HG02885 (cell line): ENCODE data around the gene LILRB3.
"Not testable (repeated sequence)": the region's sequence is repeated elsewhere in the genome, so short reads cannot be mapped to it uniquely, and the experiment has no call there.

Source experiments
- ATAC-seq: cut with Tn5 transposase; IDR thresholded peaks from one replicate; pipeline ENCODE4 v1.9.1; 2021; ENCODE audit warnings: mild to moderate bottlenecking; ENCODE audit not compliant: unreplicated experiment, poor library complexity

Gene LILRB3

GRCh38 chr19:54222474-54223276 lies at the start of gene LILRB3:
Gene LILRB3 (minus strand): TSS chr19:54223007. CDS start chr19:54222976, 31 bp downstream.
- not testable (repeated sequence) for ATAC-seq

GRCh38 chr19:54272181-54272580 lies 49.4 kb upstream of the LILRB3 start:
- not testable (repeated sequence) for ATAC-seq

GRCh38 chr19:54271587-54271986 lies 48.8 kb upstream of the LILRB3 start:
- not testable (repeated sequence) for ATAC-seq

DNA sequence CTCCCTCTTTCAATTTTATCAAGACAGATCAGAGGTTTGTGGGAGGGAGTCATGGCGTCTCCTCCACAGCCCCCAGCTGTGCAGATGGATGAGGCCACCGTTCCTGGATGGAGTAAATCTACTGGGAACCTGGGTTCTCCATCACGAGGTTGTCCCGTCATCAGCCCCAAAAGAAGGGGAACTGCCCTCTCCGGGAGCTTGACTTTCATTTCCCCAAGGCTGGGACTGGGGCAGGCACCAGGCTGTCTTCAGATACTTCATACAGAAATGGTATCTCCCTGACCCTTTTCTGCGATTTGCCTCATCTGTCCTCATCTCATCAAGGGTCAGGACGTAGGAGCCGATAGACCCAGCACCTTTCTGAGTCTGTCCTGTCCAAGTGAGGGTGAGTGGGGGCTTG lies 48.3 kb upstream of the LILRB3 start:
- no peak for ATAC-seq

- no peak for ATAC-seq
Measured at GRCh38 chr19:54268936-54269335, 46.1 kb upstream of the LILRB3 start.

- ATAC-seq = no peak
Measured at GRCh38 chr19:54266133-54266532, 43.3 kb upstream of the LILRB3 start.

DNA sequence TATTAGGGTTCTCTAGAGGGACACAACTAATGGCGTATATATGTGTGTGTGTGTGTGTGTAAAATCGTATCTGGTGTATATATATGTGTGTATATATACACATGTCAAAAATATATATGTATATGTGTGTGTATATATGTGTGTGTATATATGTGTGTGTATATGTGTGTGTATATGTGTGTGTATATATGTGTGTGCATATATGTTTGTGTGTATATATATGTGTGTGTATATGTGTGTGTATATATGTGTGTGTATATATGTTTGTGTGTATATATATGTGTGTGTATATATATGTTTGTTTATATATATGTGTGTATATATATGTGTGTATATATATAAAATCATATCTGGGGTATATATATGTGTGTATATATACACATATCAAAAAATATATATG lies 39.7 kb upstream of the LILRB3 start:
- ATAC-seq = no peak

GRCh38 chr19:54262066-54262465 lies 39.3 kb upstream of the LILRB3 start:
- ATAC-seq = no peak

GRCh38 chr19:54257116-54257480 lies 34.3 kb upstream of the LILRB3 start, which contains the start of gene LILRB5:
Gene LILRB5 (minus strand): TSS chr19:54257273. CDS start chr19:54257193, 80 bp downstream.
- no peak for ATAC-seq

- no peak for ATAC-seq
Measured at GRCh38 chr19:54256250-54257115, 33.7 kb upstream of the LILRB3 start.

DNA sequence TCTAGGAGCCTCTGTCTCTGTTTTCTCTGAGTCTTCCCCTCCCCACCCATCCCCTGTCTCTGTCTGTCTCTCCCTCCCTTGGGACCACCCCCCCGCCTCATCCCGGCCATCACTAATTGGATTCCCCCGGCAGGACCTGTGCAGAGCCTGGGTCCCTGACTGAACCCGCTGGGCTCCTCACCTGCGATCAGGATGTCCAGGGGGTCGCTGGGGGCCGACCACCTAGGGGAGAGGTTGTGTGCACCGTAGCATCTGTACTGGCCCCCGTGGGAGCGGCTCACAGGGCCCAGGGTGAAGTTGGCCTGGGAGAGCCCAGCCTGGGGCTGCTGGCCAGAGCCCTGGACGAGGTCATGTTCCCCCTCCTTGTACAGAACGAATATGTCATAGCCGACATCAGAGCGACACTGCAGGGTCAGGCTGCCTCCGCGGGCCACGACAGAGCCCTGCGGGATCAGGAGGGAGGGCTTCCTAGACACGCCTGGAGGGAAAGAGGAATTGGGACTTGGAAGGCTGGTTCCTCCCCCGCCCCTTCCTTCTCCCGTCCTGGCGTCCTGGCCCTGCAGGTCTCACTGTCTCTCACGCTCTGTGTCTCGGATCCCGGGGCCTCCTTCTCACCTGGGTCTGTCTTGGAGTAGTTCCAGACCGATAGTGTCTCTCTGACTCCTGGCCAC lies 32.4 kb upstream of the LILRB3 start:
- no peak for ATAC-seq

- ATAC-seq = no peak
Measured at GRCh38 chr19:54254195-54254906, 31.5 kb upstream of the LILRB3 start.

DNA sequence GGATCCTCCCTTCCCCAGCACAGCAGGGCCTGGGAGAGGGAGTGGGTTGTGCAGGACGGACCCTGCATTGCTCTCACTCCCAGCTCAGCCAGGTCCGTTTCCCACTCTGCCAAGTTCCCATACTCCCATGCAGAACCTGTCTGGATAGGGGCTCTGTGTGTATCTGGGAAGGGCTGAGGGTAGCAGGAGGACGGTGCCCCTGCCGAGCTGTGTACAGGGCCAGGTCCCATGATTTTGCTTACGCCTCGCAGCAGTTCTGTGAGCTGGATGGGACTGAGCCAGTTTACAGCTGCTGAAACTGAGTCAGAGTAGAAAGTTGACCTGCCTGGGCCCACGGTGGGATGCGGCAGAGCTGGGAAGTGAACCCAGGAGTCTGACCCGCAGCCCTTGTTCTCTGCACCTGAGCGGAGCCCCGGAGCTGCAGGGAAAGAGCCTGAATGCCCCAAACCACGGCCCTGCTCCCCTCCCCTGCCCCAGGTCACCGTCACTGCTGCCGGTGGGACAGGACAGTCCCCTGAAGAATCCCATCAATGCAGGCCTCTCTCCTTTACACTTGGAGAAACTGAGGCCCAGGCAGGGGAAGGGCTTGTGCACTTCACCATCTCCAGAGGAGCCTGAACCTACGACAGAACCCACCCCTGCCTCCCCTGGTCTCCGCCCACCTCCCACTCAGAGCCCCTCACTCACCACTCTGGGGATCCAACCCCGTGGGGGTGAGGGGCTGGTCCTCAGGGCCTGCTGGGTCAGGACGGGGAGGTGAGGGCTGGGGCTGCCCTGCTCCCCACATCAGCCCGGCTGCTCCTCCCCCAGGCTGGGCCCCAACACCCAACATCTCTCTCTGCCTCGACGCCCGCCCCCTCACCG lies 30.8 kb upstream of the LILRB3 start:
- ATAC-seq = no peak

GRCh38 chr19:54252845-54253244 lies 30.0 kb upstream of the LILRB3 start:
- ATAC-seq = no peak

GRCh38 chr19:54252243-54252642 lies 29.4 kb upstream of the LILRB3 start:
- ATAC-seq = no peak

DNA sequence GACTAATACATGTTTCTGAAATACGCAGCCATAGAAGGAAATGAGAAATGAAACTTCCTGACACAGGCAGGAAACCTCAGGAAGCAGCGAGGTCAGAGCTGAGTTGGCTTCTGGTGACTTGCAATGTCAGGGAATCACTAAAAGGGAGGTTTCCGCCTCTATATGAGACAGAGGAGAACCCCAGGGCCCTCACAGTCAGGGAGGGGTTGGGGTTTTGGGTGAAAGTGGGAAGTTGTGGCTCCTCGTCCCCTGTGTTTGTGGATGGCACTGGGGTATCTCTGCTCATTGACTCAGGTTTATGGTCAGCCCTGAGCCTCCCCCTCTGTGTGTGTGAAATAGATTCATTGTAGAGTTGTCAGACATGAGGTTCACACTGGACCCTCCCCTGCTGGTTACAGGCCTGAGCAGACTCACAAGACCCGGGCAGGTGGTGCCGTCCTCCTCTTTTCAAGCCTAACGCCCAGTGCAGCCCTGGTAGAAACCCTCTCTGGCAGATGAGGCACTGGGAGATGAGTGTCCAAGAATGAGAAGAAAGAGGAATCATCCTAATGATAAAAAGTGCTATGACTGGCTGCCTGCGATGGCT lies 25.3 kb upstream of the LILRB3 start:
- no peak for ATAC-seq

- ATAC-seq = no peak
Measured at GRCh38 chr19:54247106-54247930, 24.5 kb upstream of the LILRB3 start.

- ATAC-seq = no peak
Measured at GRCh38 chr19:54245936-54246335, 23.1 kb upstream of the LILRB3 start.
